H1 (cell line): ENCODE results near the gene BBS9. TPM values are rescaled to one million over a fixed set of nuclear protein-coding genes. Genes with fewer than 3 reads are reported as not detected.

Experiments used
- CTCF ChIA-PET: fragments of 300-600 bp; sonication (Branson Sonifier 250); formaldehyde crosslinking; loops from one replicate; lab custom pipeline; 2021; ENCODE audit not compliant: partially characterized antibody; lab: Charles Lee
- POLR2A ChIA-PET: fragments of 300-600 bp; sonication (Branson Sonifier 250); formaldehyde crosslinking; loops from one replicate; lab custom pipeline; 2021; ENCODE audit warnings: inconsistent platforms; ENCODE audit not compliant: partially characterized antibody; lab: Charles Lee
- DNase-seq, 2 experiments: peaks; one replicate each; pipeline versions ENCODE4 v3.0.0 to v3.0.0-alpha.2; 2010 to 2022; ENCODE audit warnings: low spot score in 2 of 2, low read depth in 1 of 2, mixed read lengths in 1 of 2
- FAIRE-seq: peaks from 2 replicates; lab custom pipeline; 2011; peaks lifted over from hg19 to GRCh38; lab: Jason Lieb, UNC
- H2AFZ ChIP-seq: 2 replicates; pipeline ENCODE4 v1.8.1; 2012; ENCODE audit warnings: low read length, inconsistent platforms
- H2AK5ac ChIP-seq: 2 replicates; pipeline ENCODE4 v1.6.1; 2013; ENCODE audit warnings: low read depth, low read length
- H2BK120ac ChIP-seq: replicated peaks from 2 replicates; pipeline ENCODE3; 2013; ENCODE audit warnings: low read depth, low read length, inconsistent platforms
- H2BK12ac ChIP-seq: 2 replicates; pipeline ENCODE4 v1.6.1; 2013; ENCODE audit warnings: low read depth, low read length
- H2BK15ac ChIP-seq: 2 replicates; pipeline ENCODE4 v1.6.1; 2013; ENCODE audit warnings: low read length
- H2BK20ac ChIP-seq: 2 replicates; pipeline ENCODE4 v1.6.1; 2013; ENCODE audit warnings: low read length
- H2BK5ac ChIP-seq: 2 replicates; pipeline ENCODE4 v1.6.1; 2013; ENCODE audit warnings: low read depth, low read length
- H3K14ac ChIP-seq: 2 replicates; pipeline ENCODE4 v1.6.1; 2013; ENCODE audit warnings: inconsistent platforms; ENCODE audit not compliant: insufficient read length
- H3K18ac ChIP-seq: 2 replicates; pipeline ENCODE4 v1.6.1; 2013; ENCODE audit warnings: low read length; ENCODE audit errors: extremely low read depth
- H3K23ac ChIP-seq: 2 replicates; pipeline ENCODE4 v1.6.1; 2013; ENCODE audit warnings: inconsistent platforms; ENCODE audit not compliant: insufficient read length
- H3K23me2 ChIP-seq: 2 replicates; pipeline ENCODE4 v1.6.1; 2013; ENCODE audit warnings: low read depth, low read length
- H3K27ac ChIP-seq: 2 replicates; pipeline ENCODE4 v1.6.1; 2011; ENCODE audit warnings: low read depth, low read length, inconsistent platforms
- H3K27me3 ChIP-seq, 4 experiments: replicated peaks in 1 of 4; 1 replicate in 1 of 4; 2 replicates in 3 of 4; pipeline versions ENCODE4 v1.6.1 to v1.8.1; 2011 to 2013; ENCODE audit warnings: low read length in 3 of 4, mild to moderate bottlenecking in 3 of 4, inconsistent platforms in 2 of 4, mixed read lengths in 2 of 4, moderate library complexity in 1 of 4; ENCODE audit not compliant: control insufficient read depth in 3 of 4, insufficient read depth in 3 of 4; ENCODE audit errors: extremely low read depth in 1 of 4
- H3K36me3 ChIP-seq, 4 experiments: 2 replicates each; pipeline versions ENCODE4 v1.6.1 to v1.8.1; 2011 to 2013; ENCODE audit warnings: mild to moderate bottlenecking in 4 of 4, low read length in 3 of 4, moderate library complexity in 2 of 4, control low read depth in 1 of 4, inconsistent platforms in 1 of 4; ENCODE audit not compliant: insufficient read depth in 4 of 4, control insufficient read depth in 2 of 4
- H3K4ac ChIP-seq: replicated peaks from 2 replicates; pipeline ENCODE3; 2013; ENCODE audit warnings: low read length, low read depth, mixed read lengths, inconsistent platforms; ENCODE audit not compliant: insufficient read length
- H3K4me1 ChIP-seq, 4 experiments: replicated peaks in 1 of 4; 1 replicate in 1 of 4; 2 replicates in 3 of 4; pipeline versions ENCODE4 v1.6.1 to v1.8.1; 2011 to 2013; ENCODE audit warnings: low read length in 3 of 4, inconsistent platforms in 2 of 4, mixed read lengths in 1 of 4; ENCODE audit not compliant: insufficient read depth in 4 of 4, control insufficient read depth in 3 of 4
- H3K4me2 ChIP-seq, 2 experiments: 2 replicates each; pipeline versions ENCODE4 v1.6.1 to v1.8.1; 2011 to 2013; ENCODE audit warnings: low read depth in 2 of 2, low read length in 2 of 2, control low read depth in 1 of 2, inconsistent platforms in 1 of 2, mild to moderate bottlenecking in 1 of 2; ENCODE audit not compliant: insufficient read depth in 1 of 2
- H3K4me3 ChIP-seq, 4 experiments: fragments of 200-600, 300-600 bp in 1 of 4; sonication (generic), shearing (Covaris generic), sonication (Bioruptor Twin) in 1 of 4; 2 replicates each; pipeline versions ENCODE4 v1.5.1 to v1.8.1; 2011 to 2016; ENCODE audit warnings: low read length in 4 of 4, low read depth in 3 of 4, control low read depth in 2 of 4, inconsistent platforms in 2 of 4, mild to moderate bottlenecking in 2 of 4, mixed read lengths in 1 of 4, moderate library complexity in 1 of 4; ENCODE audit not compliant: insufficient read depth in 2 of 4; ENCODE audit errors: extremely low read depth in 1 of 4
- H3K56ac ChIP-seq: replicated peaks from 2 replicates; pipeline ENCODE3; 2013; ENCODE audit warnings: low read depth, mild to moderate bottlenecking, mixed read lengths, low read length, inconsistent platforms; ENCODE audit not compliant: insufficient read length
- H3K79me1 ChIP-seq: 2 replicates; pipeline ENCODE4 v1.6.1; 2013; ENCODE audit warnings: low read depth, low read length, control low read depth
- H3K79me2 ChIP-seq, 2 experiments: 2 replicates each; pipeline versions ENCODE4 v1.6.1 to v1.8.1; 2012 to 2013; ENCODE audit warnings: low read length in 2 of 2, mild to moderate bottlenecking in 2 of 2, inconsistent platforms in 1 of 2; ENCODE audit not compliant: insufficient read depth in 2 of 2, control insufficient read depth in 1 of 2
- H3K9ac ChIP-seq, 4 experiments: replicated peaks in 1 of 4; 1 replicate in 1 of 4; 2 replicates in 3 of 4; pipeline versions ENCODE4 v1.6.1 to v1.8.1; 2011 to 2013; ENCODE audit warnings: low read depth in 3 of 4, low read length in 3 of 4, control low read depth in 2 of 4, mild to moderate bottlenecking in 2 of 4, moderate library complexity in 2 of 4, inconsistent platforms in 1 of 4; ENCODE audit errors: extremely low read depth in 1 of 4
- H3K9me3 ChIP-seq, 2 experiments: 2 replicates each; pipeline versions ENCODE4 v1.6.1 to v1.8.1; 2012 to 2013; ENCODE audit warnings: mild to moderate bottlenecking in 2 of 2, moderate library complexity in 2 of 2, control low read depth in 1 of 2, inconsistent platforms in 1 of 2, low read depth in 1 of 2, low read length in 1 of 2, mixed read lengths in 1 of 2; ENCODE audit not compliant: insufficient read depth in 2 of 2
- H4K20me1 ChIP-seq, 2 experiments: replicated peaks in 1 of 2; 2 replicates each; pipeline versions ENCODE3 to v1.8.1; 2011 to 2013; ENCODE audit warnings: inconsistent platforms in 2 of 2, low read length in 2 of 2, mild to moderate bottlenecking in 1 of 2; ENCODE audit not compliant: insufficient read depth in 2 of 2, control insufficient read depth in 1 of 2
- H4K5ac ChIP-seq: 2 replicates; pipeline ENCODE4 v1.6.1; 2013; ENCODE audit warnings: low read length, low read depth, mixed read lengths, inconsistent platforms; ENCODE audit not compliant: insufficient read length
- H4K8ac ChIP-seq: 2 replicates; pipeline ENCODE4 v1.8.0; 2013; ENCODE audit warnings: mild to moderate bottlenecking, moderate library complexity, low read length, inconsistent platforms; ENCODE audit not compliant: insufficient read depth; ENCODE audit errors: extremely low read depth
- H4K91ac ChIP-seq: replicated peaks from 2 replicates; pipeline ENCODE3; 2013; ENCODE audit warnings: low read length, mixed read lengths, inconsistent platforms; ENCODE audit not compliant: insufficient read length
- BCL11A ChIP-seq, 2 experiments: IDR thresholded peaks; one replicate each; pipeline ENCODE4 v1.6.1; 2011; ENCODE audit warnings: low read depth in 2 of 2, low read length in 2 of 2, mild to moderate bottlenecking in 2 of 2
- JUN ChIP-seq: IDR thresholded peaks from 2 replicates; pipeline ENCODE4 v1.6.1; 2011; ENCODE audit warnings: low read depth, mild to moderate bottlenecking, improper control_type of control experiment, low read length
- POLR2AphosphoS5 ChIP-seq: IDR thresholded peaks from 2 replicates; pipeline ENCODE4 v1.6.1; 2011; ENCODE audit warnings: low read depth, low read length
- SIX5 ChIP-seq: IDR thresholded peaks from 2 replicates; pipeline ENCODE4 v1.6.1; 2011; ENCODE audit warnings: mild to moderate bottlenecking, low read depth, low read length
- WGBS, 2 experiments: shearing (Covaris generic) in 1 of 2; methylation state at CpG; one replicate each; pipeline versions ENCODE4 v1.1.6 to v1.1.7; 2013 to 2015; ENCODE audit warnings: low lambda C conversion rate in 2 of 2, mixed read lengths in 2 of 2, inconsistent platforms in 1 of 2, low coverage in 1 of 2, missing lambda C conversion rate in 1 of 2; ENCODE audit not compliant: insufficient replicate concordance in 2 of 2, insufficient coverage in 1 of 2, insufficient read length in 1 of 2; ENCODE audit errors: extremely low coverage in 1 of 2, missing lambda C conversion rate in 1 of 2; 5-methylcytosine and 5-hydroxymethylcytosine counted together
- polyA plus RNA-seq, 7 experiments: library from polyadenylated mRNA; depleted of rRNA in 3 of 7; stranded (reverse) in 5 of 7; unstranded in 2 of 7; fragments of >200 nt in 5 of 7; fragments of 200-250 nt in 2 of 7; gene quantifications; 1 replicate in 5 of 7; 2 replicates in 1 of 7; 4 replicates in 1 of 7; pipeline versions ENCODE4 v1.2.1 to v1.2.3, GENCODE V29; 2011 to 2013; ENCODE audit warnings: missing spikeins in 2 of 7, mixed read lengths in 2 of 7
- total RNA-seq: library from RNA; stranded (reverse); fragmentation: NEBNext Ultra II Directional; extraction: Animal tissue kit (Norgen Biotek cat#: 25700); gene quantifications from 2 replicates; pipeline ENCODE4 v1.2.1, GENCODE V29; 2021

Gene BBS9
- total and polyA plus RNA-seq, 2 of the 8 experiments (the other 6 are each of a cell fraction or from before 2014, with no cell fraction given): 22.3 to 37.0 TPM

DNA sequence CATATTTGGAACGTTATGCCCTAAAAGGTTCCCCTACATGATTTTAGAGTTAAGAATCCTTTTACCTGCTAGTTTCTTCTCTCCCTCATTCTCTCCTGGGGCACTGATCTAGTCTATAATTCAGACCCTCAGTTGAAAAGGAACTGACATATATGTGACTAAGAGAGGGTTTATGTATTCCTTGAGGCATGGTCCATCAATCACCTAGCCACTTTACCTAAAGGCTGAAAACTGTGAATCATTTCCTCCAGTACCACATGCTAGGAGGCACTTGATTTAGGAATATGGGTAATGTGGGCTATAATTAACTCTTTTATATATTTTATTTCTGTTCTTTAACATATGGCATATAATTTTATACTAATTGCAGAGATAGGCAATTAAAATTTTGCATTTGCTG lies 303.5 kb downstream of the BBS9 start:
- H2AFZ ChIP-seq: no peak overlapping the region
- H3K79me1 ChIP-seq: no peaks in the 10 kb centered on the region; the same call in 1 of the 2 replicates
- no peaks in the 10 kb centered on the region for H3K36me3 ChIP-seq
- no peak overlapping the region for H2BK20ac ChIP-seq
- H3K79me2 ChIP-seq: no peaks in the 10 kb centered on the region
- H2BK12ac ChIP-seq: no peak overlapping the region
- H3K23me2 ChIP-seq: no peaks in the 10 kb centered on the region
- H3K14ac ChIP-seq: no peak overlapping the region
- no peak overlapping the region for H4K8ac ChIP-seq
- FAIRE-seq: no peak
- no peak overlapping the region for H3K27ac ChIP-seq
- no peaks in the 10 kb centered on the region for H3K9me3 ChIP-seq
- H3K56ac ChIP-seq: no peak overlapping the region
- H4K91ac ChIP-seq: no peak overlapping the region
- POLR2A ChIA-PET: no interaction called here
- H4K20me1 ChIP-seq: no peaks in the 10 kb centered on the region
- H3K9ac ChIP-seq: no peak overlapping the region
- no peak for DNase-seq
- no peak overlapping the region for H4K5ac ChIP-seq
- CTCF ChIA-PET: no interaction called here
- WGBS, 2 experiments: 100% methylated on average over 1 of the region's 1 CpG; no CpG with 5 or more reads in 1 of the 2 experiments
- no peaks in the 10 kb centered on the region for H3K4me1 ChIP-seq
- H3K4me3 ChIP-seq: no peak overlapping the region
- H2AK5ac ChIP-seq: no peak overlapping the region
- H2BK5ac ChIP-seq: no peak overlapping the region
- H3K23ac ChIP-seq: no peak overlapping the region
- H3K4me2 ChIP-seq: no peak overlapping the region
- H3K18ac ChIP-seq: no peak overlapping the region
- no peak overlapping the region for H3K4ac ChIP-seq
- H2BK120ac ChIP-seq: no peak overlapping the region
- no peak overlapping the region for H2BK15ac ChIP-seq
- H3K27me3 ChIP-seq: no peaks in the 10 kb centered on the region
- no peak for TF ChIP-seq BCL11A (IDR thresholded peaks at IDR 0.05; ENCODE audit: low read depth in 2 of 2, low read length in 2 of 2)
- TF ChIP-seq POLR2AphosphoS5: no peak
- no peak for TF ChIP-seq JUN
- no peak for TF ChIP-seq SIX5
